T-cell (primary cell): ENCODE measurements around the gene ZNF736. TPM values are rescaled to one million over a fixed set of nuclear protein-coding genes. Genes with fewer than 3 reads are reported as not detected.
"Not testable (repeated sequence)": the region's sequence is repeated elsewhere in the genome, so short reads cannot be mapped to it uniquely, and the experiment has no call there.

Experiments
- ATAC-seq, 4 experiments: fragments of 200-7000 bp in 3 of 4; fragments of 150-1000 bp in 1 of 4; cut with Tn5 transposase; replicated peaks in 1 of 4; 1 replicate in 3 of 4; 2 replicates in 1 of 4; pipeline ENCODE4 v1.10.0; 2021; ENCODE audit warnings: moderate library complexity in 3 of 4, mild to moderate bottlenecking in 2 of 4, moderate number of reproducible peaks in 1 of 4
- CTCF ChIA-PET, 2 donors: fragments of 300-600 bp; sonication (Branson Sonifier 250); formaldehyde crosslinking; loops; one replicate each; lab custom pipeline; 2022; ENCODE audit warnings: antibody characterized with exemption in 2 of 2; lab: Charles Lee
- POLR2A ChIA-PET, 2 donors: fragments of 300-600 bp; sonication (Branson Sonifier 250); formaldehyde crosslinking; loops; one replicate each; lab custom pipeline; 2022; ENCODE audit warnings: antibody characterized with exemption in 2 of 2; lab: Charles Lee
- DNase-seq, 35 experiments: peaks; one replicate each; pipeline versions ENCODE4 v3.0.0 to v3.0.0-alpha.2; 2013 to 2023
- H3K27ac ChIP-seq: one replicate; pipeline ENCODE4 v1.5.1; 2013; ENCODE audit warnings: low read length
- H3K27me3 ChIP-seq, 2 experiments: replicated peaks in 1 of 2; 1 replicate in 1 of 2; 2 replicates in 1 of 2; pipeline versions ENCODE4 v1.6.1 to v1.7.0; 2013; ENCODE audit warnings: low read length in 1 of 2, mixed read lengths in 1 of 2; ENCODE audit not compliant: control insufficient read depth in 2 of 2, insufficient read depth in 2 of 2; ENCODE audit errors: extremely low read depth in 1 of 2
- H3K36me3 ChIP-seq, 2 donors: 1 replicate in 1 of 2; 2 replicates in 1 of 2; pipeline versions ENCODE4 v1.6.1 to v1.7.0; 2013; ENCODE audit warnings: low read length in 1 of 2; ENCODE audit not compliant: control insufficient read depth in 2 of 2, insufficient read depth in 1 of 2; ENCODE audit errors: extremely low read depth in 1 of 2
- H3K4me1 ChIP-seq, 2 experiments: 1 replicate in 1 of 2; 2 replicates in 1 of 2; pipeline versions ENCODE4 v1.6.1 to v1.7.0; 2013; ENCODE audit warnings: low read length in 2 of 2, mixed read lengths in 1 of 2; ENCODE audit not compliant: insufficient read depth in 2 of 2, control insufficient read depth in 1 of 2; ENCODE audit errors: extremely low read depth in 1 of 2
- H3K4me3 ChIP-seq, 2 donors: 1 replicate in 1 of 2; 2 replicates in 1 of 2; pipeline versions ENCODE4 v1.5.1 to v1.7.0; 2013; ENCODE audit warnings: mild to moderate bottlenecking in 2 of 2, low read length in 1 of 2, moderate library complexity in 1 of 2; ENCODE audit not compliant: control insufficient read depth in 1 of 2; ENCODE audit errors: extremely low read depth in 1 of 2
- H3K9me3 ChIP-seq: 2 replicates; pipeline ENCODE4 v1.7.0; 2013
- H3K27ac Mint-ChIP-seq, 2 donors: one replicate each; pipeline ENCODE4 v1.8.0; 2020 to 2021; ENCODE audit warnings: mild to moderate bottlenecking in 2 of 2, mixed read lengths in 2 of 2
- H3K27me3 Mint-ChIP-seq, 2 donors: one replicate each; pipeline ENCODE4 v1.8.0; 2021 to 2022; ENCODE audit warnings: mixed read lengths in 2 of 2
- H3K36me3 Mint-ChIP-seq: one replicate; pipeline ENCODE4 v1.8.0; 2021; ENCODE audit warnings: mixed read lengths
- H3K4me1 Mint-ChIP-seq, 3 donors: one replicate each; pipeline ENCODE4 v1.8.0; 2020 to 2022; ENCODE audit warnings: mixed read lengths in 3 of 3, mild to moderate bottlenecking in 1 of 3
- H3K4me3 Mint-ChIP-seq, 3 donors: one replicate each; pipeline ENCODE4 v1.8.0; 2020 to 2022; ENCODE audit warnings: mild to moderate bottlenecking in 3 of 3, mixed read lengths in 3 of 3, moderate library complexity in 3 of 3
- H3K9me3 Mint-ChIP-seq, 3 donors: one replicate each; pipeline ENCODE4 v1.8.0; 2020 to 2022; ENCODE audit warnings: mixed read lengths in 3 of 3
- WGBS: methylation state at CpG from one replicate; pipeline ENCODE4 v1.1.5; 2013; ENCODE audit warnings: missing lambda C conversion rate; ENCODE audit not compliant: insufficient coverage; 5-methylcytosine and 5-hydroxymethylcytosine counted together
- total RNA-seq, 35 experiments: library from RNA in 6 of 35; stranded (reverse) in 6 of 35; fragments of 120-200 nt in 1 of 35; gene quantifications; one replicate each; pipeline versions ENCODE4 v1.2.1 to v1.2.4 and lab custom pipeline; 2013 to 2026

ZNF736 gene
- total RNA-seq, 5 donors from 2014 or later (not counting 1 experiment from before 2014, with no cell fraction given), result 21.8 to 31.2 (median 24.2) TPM

- H3K4me1 ChIP-seq, result peaks cover 13 to 22% of the 10 kb centered on the region in 2 experiments
- peaks cover 42 to 47% (median 47%) of the 10 kb centered on the region in 3 donors for H3K4me1 Mint-ChIP-seq
- H3K36me3 Mint-ChIP-seq, result peaks cover 29% of the 10 kb centered on the region
- peak overlapping the region in 1 of 2 donors; percentile 44 for H3K27ac Mint-ChIP-seq
- H3K27ac ChIP-seq, ATAC-seq, POLR2A ChIA-PET, H3K27me3 ChIP-seq, H3K27me3 Mint-ChIP-seq, DNase-seq, H3K36me3 ChIP-seq, H3K9me3 ChIP-seq, H3K4me3 ChIP-seq, H3K9me3 Mint-ChIP-seq: not testable (repeated sequence)
- CTCF ChIA-PET, result interaction anchor here (0.5 to 1.4 kb wide), 3 partner anchors 9 to 13 kb away, joined by 3 to 5 read pairs (median 4); no protein-coding TSS in a partner anchor
- H3K4me3 Mint-ChIP-seq, result peak overlapping the region; percentile 48 to 94 (median 59)
- WGBS, result no CpG with 5 or more reads among the region's 1 CpG
Observed at GRCh38 chr7:64316031-64316742, 2.4 kb downstream of the ZNF736 start.

- Histone ChIP-seq H3K27ac (no peak overlapping the region), H3K4me1 (no peaks in the 10 kb centered on the region), H3K9me3 (peaks cover 3% of the 10 kb centered on the region), H3K36me3 (no peaks in the 10 kb centered on the region), H3K4me3 (no peak overlapping the region), H3K27me3 (no peaks in the 10 kb centered on the region)
- Mint-ChIP-seq H3K4me3 (no peak overlapping the region), H3K27me3 (no peaks in the 10 kb centered on the region), H3K9me3 (peaks cover 4 to 30% (median 14%) of the 10 kb centered on the region in 3 donors), H3K4me1 (peaks cover 11 to 30% (median 23%) of the 10 kb centered on the region in 3 donors), H3K36me3 (peaks cover 65% of the 10 kb centered on the region), H3K27ac (no peak overlapping the region)
- DNase-seq, result no peak
- CTCF ChIA-PET, result interaction anchor here in 1 of 2 donors (1.1 kb wide), 1 partner anchor 14 kb away, joined by 4 read pairs; no protein-coding TSS in a partner anchor
- ATAC-seq, result no peak
- POLR2A ChIA-PET, result interaction anchor here in 1 of 2 donors (0.5 kb wide), 1 partner anchor 722 kb away, joined by 6 read pairs; no protein-coding TSS in a partner anchor
- WGBS, result no CpG with 5 or more reads among the region's 3 CpGs
Observed at GRCh38 chr7:64320547-64321513, 7.1 kb downstream of the ZNF736 start.

GRCh38 chr7:64324166-64324565, 10.4 kb downstream of the ZNF736 start:
- ATAC-seq, DNase-seq, H3K4me3 Mint-ChIP-seq, H3K9me3 ChIP-seq, H3K4me1 ChIP-seq, POLR2A ChIA-PET, CTCF ChIA-PET, H3K27me3 ChIP-seq, H3K27ac Mint-ChIP-seq, H3K27ac ChIP-seq, H3K27me3 Mint-ChIP-seq, H3K36me3 ChIP-seq, H3K4me3 ChIP-seq: not testable (repeated sequence)
- WGBS, result no CpG with 5 or more reads among the region's 3 CpGs
- Mint-ChIP-seq H3K4me1 (peaks cover 13 to 22% (median 13%) of the 10 kb centered on the region in 3 donors), H3K36me3 (peaks cover 79% of the 10 kb centered on the region), H3K9me3 (peaks cover 11 to 59% (median 38%) of the 10 kb centered on the region in 3 donors)

GRCh38 chr7:64348713-64349210, 35.0 kb downstream of the ZNF736 start:
- Mint-ChIP-seq H3K36me3 (peaks cover 78% of the 10 kb centered on the region), H3K9me3 (peaks cover 8 to 66% (median 43%) of the 10 kb centered on the region in 3 donors)
- H3K27ac Mint-ChIP-seq, H3K4me3 Mint-ChIP-seq, H3K27me3 Mint-ChIP-seq, H3K36me3 ChIP-seq, H3K4me1 ChIP-seq, ATAC-seq, H3K27me3 ChIP-seq, H3K4me3 ChIP-seq, H3K27ac ChIP-seq, CTCF ChIA-PET, POLR2A ChIA-PET, DNase-seq, H3K4me1 Mint-ChIP-seq: not testable (repeated sequence)
- H3K9me3 ChIP-seq, result peaks cover 14% of the 10 kb centered on the region
- WGBS, result no CpG with 5 or more reads among the region's 3 CpGs

- Mint-ChIP-seq H3K4me3 (no peak overlapping the region), H3K4me1 (no peaks in the 10 kb centered on the region), H3K9me3 (peaks cover 9 to 51% (median 47%) of the 10 kb centered on the region in 3 donors), H3K36me3 (peaks cover 21% of the 10 kb centered on the region), H3K27ac (no peak overlapping the region), H3K27me3 (no peaks in the 10 kb centered on the region)
- DNase-seq (no peak), ATAC-seq (no peak)
- H3K27me3 ChIP-seq, result no peaks in the 10 kb centered on the region
- H3K4me3 ChIP-seq, result no peak overlapping the region
- H3K36me3 ChIP-seq, result no peaks in the 10 kb centered on the region
- no peaks in the 10 kb centered on the region for H3K4me1 ChIP-seq
- CTCF ChIA-PET, result interaction anchor here in 1 of 2 donors (0.7 kb wide), 1 partner anchor 838 kb away, joined by 4 read pairs; no protein-coding TSS in a partner anchor
- POLR2A ChIA-PET, result no interaction called here
- H3K27ac ChIP-seq, result no peak overlapping the region
- H3K9me3 ChIP-seq, result peaks cover 3% of the 10 kb centered on the region
- no CpG with 5 or more reads among the region's 2 CpGs for WGBS
Observed at GRCh38 chr7:64359543-64359942, 45.8 kb downstream of the ZNF736 start.

- CTCF ChIA-PET, result no interaction called here
Observed at GRCh38 chr7:64371116-64371515, 57.4 kb downstream of the ZNF736 start.

More at GRCh38 chr7:64371116-64371515, 57.4 kb downstream of the ZNF736 start:
- no peaks in the 10 kb centered on the region for H3K36me3 Mint-ChIP-seq
- POLR2A ChIA-PET, result no interaction called here
- no peaks in the 10 kb centered on the region for H3K27me3 ChIP-seq
- no peaks in the 10 kb centered on the region for H3K27me3 Mint-ChIP-seq
- peaks cover 29 to 71% (median 66%) of the 10 kb centered on the region in 3 donors for H3K9me3 Mint-ChIP-seq
- no peaks in the 10 kb centered on the region for H3K4me1 Mint-ChIP-seq
- no peaks in the 10 kb centered on the region for H3K36me3 ChIP-seq
- H3K27ac ChIP-seq, result no peak overlapping the region
- no peak for DNase-seq
- H3K4me3 ChIP-seq, result no peak overlapping the region
- no peak overlapping the region for H3K27ac Mint-ChIP-seq
- peaks cover 6% of the 10 kb centered on the region for H3K9me3 ChIP-seq
- no peak overlapping the region for H3K4me3 Mint-ChIP-seq
- WGBS, result 90% methylated on average over 2 of the region's 2 CpGs
- H3K4me1 ChIP-seq, result no peaks in the 10 kb centered on the region
- no peak for ATAC-seq
